K562 (cell line): Measurements from ENCODE around the gene ZSWIM1. TPM values are rescaled to one million over a fixed set of nuclear protein-coding genes. Genes with fewer than 3 reads are reported as not detected.

Experiments
- CHD1 ChIP-seq: fragments of 200-600 bp; sonication (generic); IDR thresholded peaks from one replicate; pipeline ENCODE4 v1.6.1; 2012; ENCODE audit warnings: mild to moderate bottlenecking, moderate library complexity, low read length, inconsistent platforms
- FOXM1 ChIP-seq, 2 experiments: fragments of 450-650 bp in 1 of 2; sonication (generic) in 1 of 2; formaldehyde crosslinking in 1 of 2; IDR thresholded peaks; 2 replicates each; pipeline versions ENCODE4 v1.6.1 to v1.9.0; 2017 to 2022; ENCODE audit warnings: low read depth in 2 of 2, mild to moderate bottlenecking in 2 of 2, missing genetic modification reagents in 1 of 2, moderate library complexity in 1 of 2
- KDM5B ChIP-seq: fragments of 200-600 bp; sonication (generic); IDR thresholded peaks from 2 replicates; pipeline ENCODE4 v1.6.1; 2012; ENCODE audit warnings: low read depth, mild to moderate bottlenecking, moderate library complexity, low read length, control low read depth, inconsistent platforms; ENCODE audit not compliant: insufficient replicate concordance
- KLF16 ChIP-seq: IDR thresholded peaks from 2 replicates; pipeline ENCODE4 v1.6.1; 2016; ENCODE audit warnings: antibody characterized with exemption
- LARP7 ChIP-seq: fragments of 450-650 bp; IDR thresholded peaks from 2 replicates; pipeline ENCODE4 v1.6.1; 2016
- MAX ChIP-seq: sonication (generic); formaldehyde crosslinking; IDR thresholded peaks from 2 replicates; pipeline ENCODE4 v1.9.0; 2022; ENCODE audit warnings: mild to moderate bottlenecking, missing genetic modification reagents
- MTA3 ChIP-seq: fragments of 450-650 bp; formaldehyde crosslinking; IDR thresholded peaks from 2 replicates; pipeline ENCODE4 v1.6.1; 2017; ENCODE audit warnings: mild to moderate bottlenecking, borderline replicate concordance
- MYNN ChIP-seq, 2 experiments: sonication (generic); formaldehyde crosslinking in 1 of 2; IDR thresholded peaks; 2 replicates each; pipeline versions ENCODE4 v1.5.0 to v1.6.1; 2016 to 2020; ENCODE audit warnings: antibody characterized with exemption in 1 of 2, missing genetic modification reagents in 1 of 2
- POLR2AphosphoS5 ChIP-seq: IDR thresholded peaks from 2 replicates; pipeline ENCODE4 v1.6.1; 2011; ENCODE audit warnings: mild to moderate bottlenecking, low read depth, low read length, moderate library complexity; ENCODE audit not compliant: control insufficient read depth, insufficient read depth
- RBM34 ChIP-seq: fragments of 200-400 bp; formaldehyde crosslinking; IDR thresholded peaks from 2 replicates; pipeline ENCODE4 v1.6.1; 2018; ENCODE audit warnings: low read length, borderline replicate concordance; ENCODE audit not compliant: insufficient read depth
- SETDB1 ChIP-seq: IDR thresholded peaks from one replicate; pipeline ENCODE4 v1.6.1; 2012; ENCODE audit warnings: low read length, control low read depth, inconsistent platforms
- SIN3A ChIP-seq, 2 experiments: fragments of 150-350 bp in 1 of 2; IDR thresholded peaks; 2 replicates each; pipeline ENCODE4 v1.6.1; 2011 to 2016; ENCODE audit warnings: borderline replicate concordance in 2 of 2, low read depth in 2 of 2, low read length in 2 of 2, mild to moderate bottlenecking in 2 of 2, moderate library complexity in 2 of 2; ENCODE audit not compliant: control insufficient read depth in 1 of 2
- SIX5 ChIP-seq, 2 experiments: IDR thresholded peaks; 2 replicates each; pipeline ENCODE4 v1.6.1; 2011; ENCODE audit warnings: low read length in 2 of 2, borderline replicate concordance in 1 of 2, low read depth in 1 of 2, mild to moderate bottlenecking in 1 of 2, moderate library complexity in 1 of 2; ENCODE audit not compliant: insufficient read depth in 1 of 2
- SUPT5H ChIP-seq: fragments of 450-650 bp; IDR thresholded peaks from 2 replicates; pipeline ENCODE4 v1.6.1; 2016
- TAF15 ChIP-seq: fragments of 200-400 bp; formaldehyde crosslinking; IDR thresholded peaks from 2 replicates; pipeline ENCODE4 v1.6.1; 2017; ENCODE audit warnings: mild to moderate bottlenecking, low read depth, low read length, moderate library complexity
- ZBTB33 ChIP-seq: sonication (generic); formaldehyde crosslinking; IDR thresholded peaks from 2 replicates; pipeline ENCODE4 v1.8.1; 2023; ENCODE audit warnings: mild to moderate bottlenecking, missing genetic modification reagents
- ZC3H4 ChIP-seq: sonication (generic); formaldehyde crosslinking; IDR thresholded peaks from 2 replicates; pipeline ENCODE4 v1.9.0; 2021; ENCODE audit warnings: missing genetic modification reagents, borderline replicate concordance
- ZNF146 ChIP-seq: IDR thresholded peaks from one replicate; pipeline ENCODE4 v1.6.1; 2018; ENCODE audit warnings: missing compliant biosample characterization; ENCODE audit not compliant: unreplicated experiment
- ZNF41 ChIP-seq: fragments of 250-450 bp; sonication (Bioruptor Pico); conservative IDR thresholded peaks from 2 replicates; pipeline ENCODE4 v1.4.0; 2020; ENCODE audit warnings: mild to moderate bottlenecking
- ZNF518B ChIP-seq: fragments of 250-450 bp; sonication (Bioruptor Pico); IDR thresholded peaks from 2 replicates; pipeline ENCODE4 v1.5.0; 2021; ENCODE audit warnings: mild to moderate bottlenecking, moderate library complexity
- polyA plus RNA-seq, 8 experiments: library from polyadenylated mRNA; depleted of rRNA in 4 of 8; stranded (reverse) in 5 of 8; unstranded in 3 of 8; fragments of >200 nt; fragmentation: Nextera tagmentation in 2 of 8; fragmentation: Illumina TruSeq in 1 of 8; extraction: Ambion mirVana in 2 of 8; extraction: Trizol in 1 of 8; gene quantifications; 2 replicates each; pipeline versions ENCODE4 v1.2.1 to v1.2.3, GENCODE V29; 2011 to 2014; ENCODE audit warnings: inconsistent platforms in 1 of 8, missing spikeins in 1 of 8
- total RNA-seq, 7 experiments: library from RNA; depleted of rRNA in 6 of 7; stranded (reverse); fragments of >200 nt in 6 of 7; fragmentation: Illumina TruSeq in 2 of 7; extraction: Trizol in 2 of 7; gene quantifications; 2 replicates each; pipeline versions ENCODE4 v1.2.1 to v1.2.3, GENCODE V29; 2011 to 2021; ENCODE audit warnings: low replicate concordance in 1 of 7

ZSWIM1 gene
- total and polyA plus RNA-seq, 9 of the 15 experiments (the other 6 are each of a cell fraction or from before 2014, with no cell fraction given) = 2.5 to 15.6 (median 9.5) TPM

GRCh38 chr20:45911486-45912343, 30.7 kb downstream of the ZSWIM1 start, which contains the start of gene PLTP (continued):
- TF ChIP-seq MAX (CRISPR knock-in tag) (0 out of 2 replicates have a peak, but pooled peaks have one; percentile 10), KDM5B (peak; percentile 50), SUPT5H (peak; percentile 39), FOXM1 (IDR thresholded peaks at IDR 0.05; ENCODE audit: low read depth) (no peak), FOXM1 (CRISPR knock-in tag; IDR thresholded peaks at IDR 0.05; ENCODE audit: low read depth) (0 out of 2 replicates have a peak, but pooled peaks have one; percentile 19), SIN3A (IDR thresholded peaks at IDR 0.05; ENCODE audit: borderline replicate concordance in 2 of 2, control insufficient read depth in 1 of 2, low read depth in 2 of 2, low read length in 2 of 2) (0 out of 4 replicates have a peak, but pooled peaks of 1 of the 2 experiments have one; percentile 41), CHD1 (no peak), MTA3 (no peak), ZNF518B (CRISPR knock-in tag) (no peak), RBM34 (no peak), POLR2AphosphoS5 (no peak), KLF16 (no peak), SETDB1 (no peak), ZNF146 (CRISPR knock-in tag) (no peak), ZBTB33 (CRISPR knock-in tag) (peak; percentile 34; the same call in 1 of the 2 replicates), TAF15 (no peak), ZC3H4 (CRISPR knock-in tag) (0 out of 2 replicates have a peak, but pooled peaks have one; percentile 10), SIX5 (IDR thresholded peaks at IDR 0.05; ENCODE audit: borderline replicate concordance in 1 of 2, insufficient read depth in 1 of 2, low read depth in 1 of 2, low read length in 2 of 2) (no peak), ZNF41 (CRISPR knock-in tag) (no peak), LARP7 (no peak), MYNN (IDR thresholded peaks at IDR 0.05) (no peak), MYNN (CRISPR knock-in tag; IDR thresholded peaks at IDR 0.05) (no peak)
